Smooth muscle cell (in vitro differentiated cells): ENCODE data around the gene ITGAE. TPM values are rescaled to one million over a fixed set of nuclear protein-coding genes. Genes with fewer than 3 reads are reported as not detected.
A peak's percentile ranks its signal among the peaks of the same experiment; 100 is the strongest.

Source experiments
- DNase-seq: peaks from one replicate; lab custom pipeline; 2025; ENCODE audit not compliant: unreplicated experiment; lab: John Stamatoyannopoulos, UW
- H2AFZ ChIP-seq: fragments of 200-600 bp; sonication (generic); 2 replicates; pipeline ENCODE4 v1.6.0; 2016; ENCODE audit warnings: antibody characterized with exemption, low read depth, mild to moderate bottlenecking
- H3F3A ChIP-seq: fragments of 200-600 bp; sonication (generic); 2 replicates; pipeline ENCODE4 v1.6.0; 2017; ENCODE audit warnings: antibody characterized with exemption, low read depth
- H3K27ac ChIP-seq: fragments of 200-600 bp; sonication (generic); 2 replicates; pipeline ENCODE4 v1.5.1; 2016; ENCODE audit warnings: low read depth, mild to moderate bottlenecking
- H3K27me3 ChIP-seq: fragments of 200-600 bp; sonication (generic); 2 replicates; pipeline ENCODE4 v1.6.1; 2016; ENCODE audit warnings: low read depth, mild to moderate bottlenecking
- H3K36me3 ChIP-seq: fragments of 200-600 bp; sonication (generic); 2 replicates; pipeline ENCODE4 v1.5.1; 2016; ENCODE audit warnings: low read depth
- H3K4me1 ChIP-seq: fragments of 200-600 bp; sonication (generic); 2 replicates; pipeline ENCODE4 v1.5.1; 2016; ENCODE audit warnings: low read depth
- H3K4me2 ChIP-seq: fragments of 200-600 bp; sonication (generic); 2 replicates; pipeline ENCODE4 v1.6.0; 2016; ENCODE audit warnings: mild to moderate bottlenecking
- H3K4me3 ChIP-seq: fragments of 200-600 bp; sonication (generic); 2 replicates; pipeline ENCODE4 v1.5.1; 2016; ENCODE audit warnings: mild to moderate bottlenecking
- H3K79me2 ChIP-seq: fragments of 200-600 bp; sonication (generic); 2 replicates; pipeline ENCODE4 v1.6.0; 2016; ENCODE audit warnings: low read depth, mild to moderate bottlenecking
- H3K9ac ChIP-seq: fragments of 200-600 bp; sonication (generic); 2 replicates; pipeline ENCODE4 v1.6.0; 2016; ENCODE audit warnings: low read depth
- H3K9me3 ChIP-seq: fragments of 200-600 bp; sonication (generic); replicated peaks from 2 replicates; pipeline ENCODE4 v1.5.1; 2016; ENCODE audit warnings: low read depth
- H4K20me1 ChIP-seq: fragments of 200-600 bp; sonication (generic); 2 replicates; pipeline ENCODE4 v1.6.0; 2016; ENCODE audit warnings: low read depth
- WGBS: methylation state at CpG from one replicate; pipeline ENCODE4 v1.1.7; 2016; ENCODE audit warnings: low lambda C conversion rate; 5-methylcytosine and 5-hydroxymethylcytosine counted together
- polyA plus RNA-seq: library from polyadenylated mRNA; unstranded; fragments of >200 nt; fragmentation: Nextera tagmentation; extraction: Ambion mirVana; gene quantifications from 2 replicates; pipeline ENCODE4 v1.2.1, GENCODE V29; 2016
- total RNA-seq: library from RNA; depleted of rRNA; stranded (reverse); fragments of >200 nt; gene quantifications from 2 replicates; pipeline ENCODE4 v1.2.3, GENCODE V29; 2014
- TF ChIP-seq, protein P1 (sequence below): fragments of 200-600 bp; sonication (generic); IDR thresholded peaks from 2 replicates; pipeline ENCODE4 v1.5.1; 2017; ENCODE audit warnings: borderline replicate concordance, mild to moderate bottlenecking, antibody characterized with exemption; ENCODE audit not compliant: insufficient read depth, poor library complexity, severe bottlenecking

ITGAE gene
- total and polyA plus RNA-seq, 2 experiments from 2014 or later: 43.8 to 66.7 TPM

GRCh38 chr17:3724378-3725077 lies 76.5 kb downstream of the ITGAE start:
- WGBS: 17% methylated on average over 27 of the region's 27 CpGs
- H3F3A ChIP-seq: peaks cover 4% of the 10 kb centered on the region
- no peaks in the 10 kb centered on the region for H3K27me3 ChIP-seq
- peak overlapping the region; percentile 80 for H2AFZ ChIP-seq
- H3K36me3 ChIP-seq: no peaks in the 10 kb centered on the region
- peaks cover 26% of the 10 kb centered on the region for H3K79me2 ChIP-seq
- no peak for DNase-seq
- peak overlapping the region; percentile 92 for H3K4me2 ChIP-seq
- TF ChIP-seq, protein P1, sequence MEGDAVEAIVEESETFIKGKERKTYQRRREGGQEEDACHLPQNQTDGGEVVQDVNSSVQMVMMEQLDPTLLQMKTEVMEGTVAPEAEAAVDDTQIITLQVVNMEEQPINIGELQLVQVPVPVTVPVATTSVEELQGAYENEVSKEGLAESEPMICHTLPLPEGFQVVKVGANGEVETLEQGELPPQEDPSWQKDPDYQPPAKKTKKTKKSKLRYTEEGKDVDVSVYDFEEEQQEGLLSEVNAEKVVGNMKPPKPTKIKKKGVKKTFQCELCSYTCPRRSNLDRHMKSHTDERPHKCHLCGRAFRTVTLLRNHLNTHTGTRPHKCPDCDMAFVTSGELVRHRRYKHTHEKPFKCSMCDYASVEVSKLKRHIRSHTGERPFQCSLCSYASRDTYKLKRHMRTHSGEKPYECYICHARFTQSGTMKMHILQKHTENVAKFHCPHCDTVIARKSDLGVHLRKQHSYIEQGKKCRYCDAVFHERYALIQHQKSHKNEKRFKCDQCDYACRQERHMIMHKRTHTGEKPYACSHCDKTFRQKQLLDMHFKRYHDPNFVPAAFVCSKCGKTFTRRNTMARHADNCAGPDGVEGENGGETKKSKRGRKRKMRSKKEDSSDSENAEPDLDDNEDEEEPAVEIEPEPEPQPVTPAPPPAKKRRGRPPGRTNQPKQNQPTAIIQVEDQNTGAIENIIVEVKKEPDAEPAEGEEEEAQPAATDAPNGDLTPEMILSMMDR: no peak
- H3K27ac ChIP-seq: no peak overlapping the region
- peaks cover 8% of the 10 kb centered on the region for H4K20me1 ChIP-seq
- H3K4me3 ChIP-seq: peak overlapping the region; percentile 80
- no peaks in the 10 kb centered on the region for H3K9me3 ChIP-seq
- peak overlapping the region; percentile 88 for H3K9ac ChIP-seq
- peaks cover 22% of the 10 kb centered on the region for H3K4me1 ChIP-seq

DNA sequence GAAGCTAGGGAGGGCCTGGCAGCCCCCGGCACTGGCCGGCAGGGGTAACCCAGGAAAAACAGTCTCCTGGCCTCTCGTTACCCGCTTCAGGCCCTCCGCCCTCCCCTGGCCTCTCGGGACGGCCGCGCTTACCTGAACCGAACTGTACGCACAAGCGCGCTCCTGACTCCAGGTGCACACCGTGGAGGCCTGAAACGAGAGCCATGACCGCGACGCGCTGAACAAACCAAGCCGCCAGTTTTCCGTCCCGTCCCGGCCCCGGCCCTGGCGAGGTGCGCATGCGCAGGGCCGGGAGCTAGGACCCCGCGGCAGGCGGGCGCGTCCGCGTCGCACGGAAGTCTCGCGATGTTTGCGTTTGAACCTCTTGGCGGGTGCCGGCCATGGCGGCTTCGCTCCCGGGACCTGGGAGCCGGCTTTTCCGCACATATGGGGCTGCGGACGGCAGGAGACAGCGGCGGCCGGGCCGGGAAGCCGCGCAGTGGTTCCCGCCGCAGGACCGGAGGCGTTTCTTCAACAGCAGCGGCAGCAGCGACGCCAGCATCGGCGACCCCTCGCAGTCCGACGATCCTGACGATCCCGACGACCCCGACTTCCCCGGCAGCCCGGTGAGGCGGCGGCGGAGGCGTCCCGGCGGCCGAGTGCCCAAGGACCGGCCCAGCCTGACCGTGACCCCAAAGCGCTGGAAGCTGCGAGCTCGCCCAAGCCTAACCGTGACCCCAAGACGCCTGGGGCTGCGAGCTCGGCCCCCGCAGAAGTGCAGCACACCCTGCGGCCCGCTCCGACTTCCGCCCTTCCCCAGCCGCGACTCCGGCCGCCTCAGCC lies 77.2 kb downstream of the ITGAE start, which contains the start of gene HASPIN:
TSS of gene HASPIN (plus strand) at position 348 of the 822 bp plus-strand sequence. CDS start at position 381, 33 bp downstream.
- H3K79me2 ChIP-seq: peaks cover 26% of the 10 kb centered on the region
- DNase-seq: peak; percentile 72
- under 1% methylated on average over 91 of the region's 98 CpGs for WGBS

GRCh38 chr17:3723188-3723555 lies 77.8 kb downstream of the ITGAE start:
- H3K27me3 ChIP-seq: no peaks in the 10 kb centered on the region
- TF ChIP-seq, protein P1: no peak
- H3K27ac ChIP-seq: peak overlapping the region; percentile 74
- peak overlapping the region; percentile 88 for H3K9ac ChIP-seq
- H3K4me1 ChIP-seq: peaks cover 23% of the 10 kb centered on the region
- no peak for DNase-seq
- peaks cover 26% of the 10 kb centered on the region for H3K79me2 ChIP-seq
- no peaks in the 10 kb centered on the region for H3K9me3 ChIP-seq
- peaks cover 11% of the 10 kb centered on the region for H4K20me1 ChIP-seq
- no peaks in the 10 kb centered on the region for H3K36me3 ChIP-seq
- H2AFZ ChIP-seq: peak overlapping the region; percentile 80
- H3K4me2 ChIP-seq: peak overlapping the region; percentile 92
- H3K4me3 ChIP-seq: peak overlapping the region; percentile 80
- WGBS: 7% methylated on average over 13 of the region's 13 CpGs
- H3F3A ChIP-seq: peaks cover 4% of the 10 kb centered on the region

More for the DNA sequence above, 77.2 kb downstream of the ITGAE start, which contains the start of gene HASPIN:
- H3K4me1 ChIP-seq: peaks cover 23% of the 10 kb centered on the region
- peak within 1 kb of the TSS; percentile 74 for H3K27ac ChIP-seq
- TF ChIP-seq, protein P1: no peak
- H3K4me2 ChIP-seq: peak within 1 kb of the TSS; percentile 92
- H3F3A ChIP-seq: peaks cover 4% of the 10 kb centered on the region
- peak within 1 kb of the TSS; percentile 80 for H3K4me3 ChIP-seq
- H4K20me1 ChIP-seq: peaks cover 11% of the 10 kb centered on the region
- peak within 1 kb of the TSS; percentile 88 for H3K9ac ChIP-seq
- H3K27me3 ChIP-seq: no peaks in the 10 kb centered on the region
- H3K9me3 ChIP-seq: no peaks in the 10 kb centered on the region
- H2AFZ ChIP-seq: peak within 1 kb of the TSS; percentile 80
- no peaks in the 10 kb centered on the region for H3K36me3 ChIP-seq
